ENCODE measurements around the gene LMTK3. TPM values are rescaled to one million over a fixed set of nuclear protein-coding genes. Genes with fewer than 3 reads are reported as not detected.

The LMTK3 gene
- total RNA-seq, 1 experiment from 2014 or later: 10.6 TPM

GRCh38 chr19:48499316-48500090 is 12.1 kb downstream of the LMTK3 start:
- BruUV-seq (replicated peaks): no TSS peak
- TF ChIP-seq, protein P1, sequence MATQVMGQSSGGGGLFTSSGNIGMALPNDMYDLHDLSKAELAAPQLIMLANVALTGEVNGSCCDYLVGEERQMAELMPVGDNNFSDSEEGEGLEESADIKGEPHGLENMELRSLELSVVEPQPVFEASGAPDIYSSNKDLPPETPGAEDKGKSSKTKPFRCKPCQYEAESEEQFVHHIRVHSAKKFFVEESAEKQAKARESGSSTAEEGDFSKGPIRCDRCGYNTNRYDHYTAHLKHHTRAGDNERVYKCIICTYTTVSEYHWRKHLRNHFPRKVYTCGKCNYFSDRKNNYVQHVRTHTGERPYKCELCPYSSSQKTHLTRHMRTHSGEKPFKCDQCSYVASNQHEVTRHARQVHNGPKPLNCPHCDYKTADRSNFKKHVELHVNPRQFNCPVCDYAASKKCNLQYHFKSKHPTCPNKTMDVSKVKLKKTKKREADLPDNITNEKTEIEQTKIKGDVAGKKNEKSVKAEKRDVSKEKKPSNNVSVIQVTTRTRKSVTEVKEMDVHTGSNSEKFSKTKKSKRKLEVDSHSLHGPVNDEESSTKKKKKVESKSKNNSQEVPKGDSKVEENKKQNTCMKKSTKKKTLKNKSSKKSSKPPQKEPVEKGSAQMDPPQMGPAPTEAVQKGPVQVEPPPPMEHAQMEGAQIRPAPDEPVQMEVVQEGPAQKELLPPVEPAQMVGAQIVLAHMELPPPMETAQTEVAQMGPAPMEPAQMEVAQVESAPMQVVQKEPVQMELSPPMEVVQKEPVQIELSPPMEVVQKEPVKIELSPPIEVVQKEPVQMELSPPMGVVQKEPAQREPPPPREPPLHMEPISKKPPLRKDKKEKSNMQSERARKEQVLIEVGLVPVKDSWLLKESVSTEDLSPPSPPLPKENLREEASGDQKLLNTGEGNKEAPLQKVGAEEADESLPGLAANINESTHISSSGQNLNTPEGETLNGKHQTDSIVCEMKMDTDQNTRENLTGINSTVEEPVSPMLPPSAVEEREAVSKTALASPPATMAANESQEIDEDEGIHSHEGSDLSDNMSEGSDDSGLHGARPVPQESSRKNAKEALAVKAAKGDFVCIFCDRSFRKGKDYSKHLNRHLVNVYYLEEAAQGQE (IDR thresholded peaks at IDR 0.05; ENCODE audit: insufficient read depth in 1 of 2, low read depth in 2 of 2, low read length in 1 of 2): no peak
- TF ChIP-seq POLR2AphosphoS5 (IDR thresholded peaks at IDR 0.05; ENCODE audit: low read depth, low read length) (no peak), TCF7L2 (IDR thresholded peaks at IDR 0.05; ENCODE audit: low read depth, low read length) (no peak), SIN3A (IDR thresholded peaks at IDR 0.05; ENCODE audit: borderline replicate concordance, insufficient read depth, low read depth, low read length) (no peak)
- TF ChIP-seq, protein P2, sequence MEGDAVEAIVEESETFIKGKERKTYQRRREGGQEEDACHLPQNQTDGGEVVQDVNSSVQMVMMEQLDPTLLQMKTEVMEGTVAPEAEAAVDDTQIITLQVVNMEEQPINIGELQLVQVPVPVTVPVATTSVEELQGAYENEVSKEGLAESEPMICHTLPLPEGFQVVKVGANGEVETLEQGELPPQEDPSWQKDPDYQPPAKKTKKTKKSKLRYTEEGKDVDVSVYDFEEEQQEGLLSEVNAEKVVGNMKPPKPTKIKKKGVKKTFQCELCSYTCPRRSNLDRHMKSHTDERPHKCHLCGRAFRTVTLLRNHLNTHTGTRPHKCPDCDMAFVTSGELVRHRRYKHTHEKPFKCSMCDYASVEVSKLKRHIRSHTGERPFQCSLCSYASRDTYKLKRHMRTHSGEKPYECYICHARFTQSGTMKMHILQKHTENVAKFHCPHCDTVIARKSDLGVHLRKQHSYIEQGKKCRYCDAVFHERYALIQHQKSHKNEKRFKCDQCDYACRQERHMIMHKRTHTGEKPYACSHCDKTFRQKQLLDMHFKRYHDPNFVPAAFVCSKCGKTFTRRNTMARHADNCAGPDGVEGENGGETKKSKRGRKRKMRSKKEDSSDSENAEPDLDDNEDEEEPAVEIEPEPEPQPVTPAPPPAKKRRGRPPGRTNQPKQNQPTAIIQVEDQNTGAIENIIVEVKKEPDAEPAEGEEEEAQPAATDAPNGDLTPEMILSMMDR (IDR thresholded peaks at IDR 0.05): no peak
- in situ Hi-C loops (cut with HindIII; ENCODE audit: low pct_unique_long_range_greater_than_20kb, low sequenced_read_pairs) (no loop called here), intact Hi-C loops (cut with micrococcal nuclease; ENCODE audit: unreplicated experiment) (no loop called here)
- ChIA-PET POLR2A (no interaction called here), CTCF (no interaction called here)
- peaks cover 1% of the 10 kb centered on the region; the same call in 1 of the 2 replicates for H3K4me1 ChIP-seq (ENCODE audit: control insufficient read depth, insufficient read depth, low read length)
- DNase-seq (ENCODE audit: low read depth, low spot score) (no peak), ATAC-seq (no peak)
- H3K27me3 ChIP-seq (ENCODE audit: control insufficient read depth, insufficient read depth, low read length): no peaks in the 10 kb centered on the region
- no peaks in the 10 kb centered on the region for H3K9me3 ChIP-seq (ENCODE audit: control insufficient read depth, insufficient read depth, low read depth, low read length)
- H3K36me3 ChIP-seq (ENCODE audit: control insufficient read depth, insufficient read depth, low read length): peaks cover 3% of the 10 kb centered on the region; the same call in 1 of the 2 replicates
- no peak overlapping the region for H3K4me3 ChIP-seq (ENCODE audit: low read depth in 2 of 2, low read length in 2 of 2)
- no peak overlapping the region for H3K27ac ChIP-seq (ENCODE audit: low read length)

- CTCF ChIA-PET: no interaction called here
- no peak overlapping the region for H3K27ac ChIP-seq (ENCODE audit: low read length)
- BruUV-seq (replicated peaks): no TSS peak
These were observed 12.9 kb downstream of the LMTK3 start for GRCh38 chr19:48498595-48499311.

More at GRCh38 chr19:48498595-48499311, 12.9 kb downstream of the LMTK3 start:
- ATAC-seq (no peak), DNase-seq (ENCODE audit: low read depth, low spot score) (no peak)
- no peak for TF ChIP-seq TCF7L2 (IDR thresholded peaks at IDR 0.05; ENCODE audit: low read depth, low read length)
- TF ChIP-seq, protein P2 (IDR thresholded peaks at IDR 0.05): no peak
- TF ChIP-seq, protein P1 (IDR thresholded peaks at IDR 0.05; ENCODE audit: insufficient read depth in 1 of 2, low read depth in 2 of 2, low read length in 1 of 2): no peak
- TF ChIP-seq POLR2AphosphoS5 (IDR thresholded peaks at IDR 0.05; ENCODE audit: low read depth, low read length): no peak
- Histone ChIP-seq H3K4me1 (ENCODE audit: control insufficient read depth, insufficient read depth, low read length) (peaks cover 7% of the 10 kb centered on the region; the same call in 1 of the 2 replicates), H3K27me3 (ENCODE audit: control insufficient read depth, insufficient read depth, low read length) (no peaks in the 10 kb centered on the region), H3K36me3 (ENCODE audit: control insufficient read depth, insufficient read depth, low read length) (peaks cover 3% of the 10 kb centered on the region; the same call in 1 of the 2 replicates), H3K9me3 (ENCODE audit: control insufficient read depth, insufficient read depth, low read depth, low read length) (no peaks in the 10 kb centered on the region), H3K4me3 (ENCODE audit: low read depth in 2 of 2, low read length in 2 of 2) (no peak overlapping the region)
- intact Hi-C loops (cut with micrococcal nuclease; ENCODE audit: unreplicated experiment): no loop called here
- POLR2A ChIA-PET: no interaction called here
- in situ Hi-C loops (cut with HindIII; ENCODE audit: low pct_unique_long_range_greater_than_20kb, low sequenced_read_pairs): no loop called here
